GM19397 (cell line): ENCODE measurements around the gene ZNF460.

Experiments used
- ATAC-seq: cut with Tn5 transposase; IDR thresholded peaks from one replicate; pipeline ENCODE4 v1.9.1; 2021; ENCODE audit warnings: mild to moderate bottlenecking, moderate library complexity; ENCODE audit not compliant: unreplicated experiment

ZNF460 gene

GRCh38 chr19:57338877-57339276 is 58.6 kb downstream of the ZNF460 start:
- ATAC-seq = no peak

GRCh38 chr19:57342582-57342981 is 62.3 kb downstream of the ZNF460 start:
- ATAC-seq = no peak
